IMR-90 (cell line): ENCODE measurements around the gene STX5. TPM values are rescaled to one million over a fixed set of nuclear protein-coding genes. Genes with fewer than 3 reads are reported as not detected.

ENCODE experiments used
- ATAC-seq: fragments of 200-7000 bp; cut with Tn5 transposase; 2 replicates; pipeline ENCODE4 v1.9.1; 2020; ENCODE audit warnings: low read depth, mild to moderate bottlenecking, moderate library complexity
- BruUV-seq: library from RNA; stranded (reverse); fragments of 400-500 nt; replicated peaks from 2 replicates; lab custom pipeline; 2021; lab: Mats Ljungman, UMichigan
- CTCF ChIA-PET: fragments of 300-600 bp; formaldehyde crosslinking; extraction: SDS; loops from one replicate; lab custom pipeline; 2021; ENCODE audit warnings: antibody characterized with exemption; lab: Yijun Ruan, JAX
- POLR2A ChIA-PET: fragments of 300-600 bp; sonication (Branson Sonifier 250); formaldehyde crosslinking; loops from one replicate; lab custom pipeline; 2022; ENCODE audit warnings: antibody characterized with exemption; ENCODE audit not compliant: unreplicated experiment; lab: Charles Lee
- DNase-seq: peaks from one replicate; pipeline ENCODE4 v3.0.0; 2013
- H2AFZ ChIP-seq: replicated peaks from 2 replicates; pipeline ENCODE3; 2013; ENCODE audit warnings: low read length, mild to moderate bottlenecking; ENCODE audit not compliant: poor library complexity
- H2AK5ac ChIP-seq: 2 replicates; pipeline ENCODE4 v1.6.1; 2013; ENCODE audit warnings: low read depth, low read length, inconsistent platforms
- H2AK9ac ChIP-seq: replicated peaks from 2 replicates; pipeline ENCODE3; 2013; ENCODE audit warnings: mild to moderate bottlenecking, low read depth, low read length, moderate library complexity; ENCODE audit not compliant: poor library complexity
- H2BK120ac ChIP-seq: 2 replicates; pipeline ENCODE4 v1.6.1; 2013; ENCODE audit warnings: low read depth, low read length, inconsistent platforms
- H2BK15ac ChIP-seq: 3 replicates; pipeline ENCODE4 v1.6.1; 2013; ENCODE audit warnings: low read depth, low read length, inconsistent platforms
- H2BK20ac ChIP-seq: 2 replicates; pipeline ENCODE4 v1.6.1; 2013; ENCODE audit warnings: low read depth, mild to moderate bottlenecking, inconsistent platforms, low read length, moderate library complexity
- H2BK5ac ChIP-seq: 2 replicates; pipeline ENCODE4 v1.6.1; 2013; ENCODE audit warnings: mild to moderate bottlenecking, low read depth, low read length, inconsistent platforms; ENCODE audit not compliant: poor library complexity, severe bottlenecking
- H3K14ac ChIP-seq: replicated peaks from 2 replicates; pipeline ENCODE4 v1.6.1; 2013; ENCODE audit warnings: low read depth, low read length, inconsistent platforms
- H3K18ac ChIP-seq: 2 replicates; pipeline ENCODE4 v1.6.1; 2013; ENCODE audit warnings: low read depth, low read length, control low read depth
- H3K23ac ChIP-seq: 2 replicates; pipeline ENCODE4 v1.6.1; 2013; ENCODE audit warnings: low read depth, low read length, inconsistent platforms
- H3K27ac ChIP-seq: 2 replicates; pipeline ENCODE4 v1.5.1; 2013; ENCODE audit warnings: mild to moderate bottlenecking, control low read depth, low read length; ENCODE audit not compliant: insufficient read depth
- H3K27me3 ChIP-seq: 2 replicates; pipeline ENCODE4 v1.6.1; 2013; ENCODE audit warnings: low read length; ENCODE audit not compliant: control insufficient read depth, insufficient read depth
- H3K36me3 ChIP-seq: 2 replicates; pipeline ENCODE4 v1.6.1; 2013; ENCODE audit warnings: low read length, mixed read lengths; ENCODE audit not compliant: control insufficient read depth, insufficient read depth
- H3K4ac ChIP-seq: 2 replicates; pipeline ENCODE4 v1.6.1; 2013; ENCODE audit warnings: low read depth, low read length, inconsistent platforms
- H3K4me1 ChIP-seq: 2 replicates; pipeline ENCODE4 v1.6.1; 2013; ENCODE audit warnings: low read length, mixed read lengths; ENCODE audit not compliant: control insufficient read depth, insufficient read depth
- H3K4me2 ChIP-seq: 2 replicates; pipeline ENCODE4 v1.6.1; 2013; ENCODE audit warnings: low read depth, mild to moderate bottlenecking, control low read depth, low read length, moderate library complexity
- H3K4me3 ChIP-seq: 2 replicates; pipeline ENCODE4 v1.5.1; 2013; ENCODE audit warnings: low read depth, mild to moderate bottlenecking, control low read depth, low read length, moderate library complexity; ENCODE audit not compliant: insufficient read depth
- H3K56ac ChIP-seq: 2 replicates; pipeline ENCODE4 v1.6.1; 2013; ENCODE audit warnings: low read length, inconsistent platforms; ENCODE audit not compliant: insufficient read depth; ENCODE audit errors: extremely low read depth
- H3K79me1 ChIP-seq, 2 experiments: 2 replicates each; pipeline ENCODE4 v1.6.1; 2013; ENCODE audit warnings: low read length in 2 of 2, inconsistent platforms in 1 of 2, low read depth in 1 of 2
- H3K9ac ChIP-seq: 2 replicates; pipeline ENCODE4 v1.6.1; 2013; ENCODE audit warnings: low read depth, low read length, control low read depth
- H3K9me1 ChIP-seq: 2 replicates; pipeline ENCODE4 v1.6.1; 2013; ENCODE audit warnings: low read length, inconsistent platforms; ENCODE audit not compliant: insufficient read depth
- H3K9me3 ChIP-seq: 2 replicates; pipeline ENCODE4 v1.6.1; 2013; ENCODE audit warnings: low read length; ENCODE audit not compliant: control insufficient read depth, insufficient read depth
- H4K20me1 ChIP-seq: 2 replicates; pipeline ENCODE4 v1.6.1; 2013; ENCODE audit warnings: low read length, inconsistent platforms; ENCODE audit not compliant: insufficient read depth
- H4K5ac ChIP-seq: 2 replicates; pipeline ENCODE4 v1.6.1; 2013; ENCODE audit warnings: mild to moderate bottlenecking, low read depth, low read length, control low read depth
- H4K8ac ChIP-seq, 2 experiments: 2 replicates each; pipeline ENCODE4 v1.6.1; 2013; ENCODE audit warnings: low read depth in 2 of 2, low read length in 2 of 2, control low read depth in 1 of 2, inconsistent platforms in 1 of 2
- H4K91ac ChIP-seq: 2 replicates; pipeline ENCODE4 v1.6.1; 2013; ENCODE audit warnings: low read depth, low read length, inconsistent platforms; ENCODE audit not compliant: insufficient read depth
- MAZ ChIP-seq: IDR thresholded peaks from 2 replicates; pipeline ENCODE4 v1.6.1; 2012; ENCODE audit warnings: low read depth, mild to moderate bottlenecking, low read length, improper control_type of control experiment, moderate library complexity, borderline replicate concordance
- MXI1 ChIP-seq: IDR thresholded peaks from 2 replicates; pipeline ENCODE4 v1.6.1; 2012; ENCODE audit warnings: low read depth, mild to moderate bottlenecking, low read length, moderate library complexity, borderline replicate concordance
- WGBS, 2 experiments: methylation state at CpG; one replicate each; pipeline versions ENCODE4 v1.1.5 to v1.1.7; 2013; ENCODE audit warnings: missing lambda C conversion rate in 2 of 2; ENCODE audit not compliant: insufficient read length in 1 of 2; ENCODE audit errors: extremely low coverage in 2 of 2; 5-methylcytosine and 5-hydroxymethylcytosine counted together
- dilution Hi-C: fragments of 300-500 bp; cut with HindIII; formaldehyde crosslinking; loops from one replicate; pipeline ENCODE4 v1.14.3; 2018; ENCODE audit warnings: low sequenced_read_pairs; ENCODE audit not compliant: unreplicated experiment
- in situ Hi-C: fragments of 300-500 bp; cut with MboI; formaldehyde crosslinking; loops from 3 replicates; pipeline ENCODE4 v1.14.3; 2019; ENCODE audit warnings: low sequenced_read_pairs, inconsistent platforms, mixed read lengths
- intact Hi-C: fragments of 100-400 bp; cut with micrococcal nuclease; formaldehyde crosslinking; loops from 2 replicates; pipeline ENCODE4 v1.10.0; 2022
- polyA plus RNA-seq, 3 experiments: library from polyadenylated mRNA; depleted of rRNA; stranded (reverse); fragments of >200 nt; gene quantifications; 2 replicates each; pipeline ENCODE4 v1.2.3, GENCODE V29; 2012; ENCODE audit warnings: low replicate concordance in 1 of 3
- total RNA-seq: library from RNA; depleted of rRNA; stranded (reverse); fragments of >200 nt; gene quantifications from 2 replicates; pipeline ENCODE4 v1.2.3, GENCODE V29; 2012
- TF ChIP-seq, protein P1 (sequence below): fragments of 150-350 bp; IDR thresholded peaks from 2 replicates; pipeline ENCODE4 v1.6.1; 2016; ENCODE audit warnings: low read depth, mild to moderate bottlenecking, low read length, moderate library complexity, borderline replicate concordance

Gene STX5
- total and polyA plus RNA-seq, 2 of the 4 experiments (the other 2 are of a cell fraction) = 43.1 to 49.5 TPM

DNA sequence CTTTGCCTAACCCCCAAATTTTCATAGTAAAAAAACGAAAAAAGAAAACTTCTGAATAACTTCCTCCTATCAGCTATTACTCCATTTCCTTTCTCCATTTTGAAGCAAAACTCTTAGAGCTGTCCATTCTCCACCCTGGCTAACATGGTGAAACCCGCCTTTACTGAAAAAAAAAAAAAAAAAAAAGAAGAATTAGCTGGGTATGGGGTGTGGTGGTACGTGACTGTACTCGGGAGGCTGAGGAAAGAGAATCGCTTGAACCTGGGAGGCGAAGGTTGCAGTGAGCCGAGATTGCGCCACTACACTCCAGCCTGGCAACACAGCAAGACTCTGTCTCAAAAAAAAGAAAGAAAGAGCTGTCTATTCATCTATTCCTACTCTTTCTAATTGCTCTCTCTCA is 15.3 kb downstream of the STX5 start:
- no TSS peak for BruUV-seq
- no CpG with 5 or more reads among the region's 8 CpGs for WGBS, 2 experiments
- no peak overlapping the region for H4K8ac ChIP-seq

More for the DNA sequence above, 15.3 kb downstream of the STX5 start:
- H3K4me2 ChIP-seq = no peak overlapping the region
- no peaks in the 10 kb centered on the region for H3K27me3 ChIP-seq
- no peak overlapping the region for H4K91ac ChIP-seq
- no peaks in the 10 kb centered on the region for H3K9me3 ChIP-seq
- H2BK120ac ChIP-seq = no peak overlapping the region
- no peak overlapping the region for H3K18ac ChIP-seq
- H3K36me3 ChIP-seq = peaks cover 51% of the 10 kb centered on the region
- no peak overlapping the region for H2AK9ac ChIP-seq
- no peak overlapping the region for H3K14ac ChIP-seq
- H2BK15ac ChIP-seq = no peak overlapping the region
- no peak overlapping the region for H3K9ac ChIP-seq
- intact Hi-C loops = no loop called here
- DNase-seq (no peak), ATAC-seq (no peak)
- no peak overlapping the region for H3K4ac ChIP-seq
- no peak overlapping the region for H2BK20ac ChIP-seq
- in situ Hi-C loops = no loop called here
- H3K4me1 ChIP-seq = no peaks in the 10 kb centered on the region
- dilution Hi-C loops = no loop called here
- no peak overlapping the region for H3K56ac ChIP-seq
- no peak overlapping the region for H3K27ac ChIP-seq
- no peak overlapping the region for H4K5ac ChIP-seq
- H2AFZ ChIP-seq = no peak overlapping the region
- TF ChIP-seq, protein P1, sequence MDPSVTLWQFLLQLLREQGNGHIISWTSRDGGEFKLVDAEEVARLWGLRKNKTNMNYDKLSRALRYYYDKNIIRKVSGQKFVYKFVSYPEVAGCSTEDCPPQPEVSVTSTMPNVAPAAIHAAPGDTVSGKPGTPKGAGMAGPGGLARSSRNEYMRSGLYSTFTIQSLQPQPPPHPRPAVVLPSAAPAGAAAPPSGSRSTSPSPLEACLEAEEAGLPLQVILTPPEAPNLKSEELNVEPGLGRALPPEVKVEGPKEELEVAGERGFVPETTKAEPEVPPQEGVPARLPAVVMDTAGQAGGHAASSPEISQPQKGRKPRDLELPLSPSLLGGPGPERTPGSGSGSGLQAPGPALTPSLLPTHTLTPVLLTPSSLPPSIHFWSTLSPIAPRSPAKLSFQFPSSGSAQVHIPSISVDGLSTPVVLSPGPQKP = no peak
- TF ChIP-seq MXI1 = no peak
- TF ChIP-seq MAZ = no peak
- no peak overlapping the region for H2BK5ac ChIP-seq
- POLR2A ChIA-PET = no interaction called here
- H4K20me1 ChIP-seq = no peaks in the 10 kb centered on the region
- no peaks in the 10 kb centered on the region for H3K9me1 ChIP-seq
- peaks cover 0 to 3% of the 10 kb centered on the region in 2 experiments; a peak in 2 of 4 replicates for H3K79me1 ChIP-seq
- H3K23ac ChIP-seq = no peak overlapping the region
- CTCF ChIA-PET = interaction anchor here (0.6 to 0.9 kb wide), 3 partner anchors 10 to 30 kb away, joined by 3 read pairs; no protein-coding TSS in a partner anchor
- H2AK5ac ChIP-seq = no peak overlapping the region
- H3K4me3 ChIP-seq = no peak overlapping the region
